Measurements from ENCODE around the gene TFPT.

TFPT gene

GRCh38 chr19:54115109-54116063 is at the start of gene TFPT, which contains the start of gene PRPF31:
TFPT (minus strand) TSS chr19:54115657; CDS start chr19:54115269, 388 bp downstream.
PRPF31 (plus strand) TSS chr19:54115754; CDS start chr19:54118279, 2,525 bp downstream.
- in situ Hi-C loops (cut with MboI; ENCODE audit: low sequenced_read_pairs), result no loop called here

GRCh38 chr19:54165222-54165621 is 49.8 kb upstream of the TFPT start:
- in situ Hi-C loops (cut with MboI; ENCODE audit: low sequenced_read_pairs), result no loop called here

GRCh38 chr19:54164369-54165068 is 49.1 kb upstream of the TFPT start:
- in situ Hi-C loops (cut with MboI; ENCODE audit: low sequenced_read_pairs), result no loop called here

- in situ Hi-C loops (cut with MboI; ENCODE audit: low sequenced_read_pairs), result no loop called here
Observed at GRCh38 chr19:54162884-54163283, 47.4 kb upstream of the TFPT start.

GRCh38 chr19:54162241-54162805 is 46.9 kb upstream of the TFPT start:
- in situ Hi-C loops (cut with MboI; ENCODE audit: low sequenced_read_pairs), result no loop called here

GRCh38 chr19:54160854-54161253 is 45.4 kb upstream of the TFPT start:
- in situ Hi-C loops (cut with MboI; ENCODE audit: low sequenced_read_pairs), result no loop called here

GRCh38 chr19:54160182-54160811 is 44.8 kb upstream of the TFPT start:
- in situ Hi-C loops (cut with MboI; ENCODE audit: low sequenced_read_pairs), result no loop called here

- in situ Hi-C loops (cut with MboI; ENCODE audit: low sequenced_read_pairs), result no loop called here
Observed at GRCh38 chr19:54159352-54160181, 44.1 kb upstream of the TFPT start, which contains the start of gene LENG1. LENG1 (minus strand) TSS chr19:54159721; CDS start chr19:54159695, 26 bp downstream.

- in situ Hi-C loops (cut with MboI; ENCODE audit: low sequenced_read_pairs), result no loop called here
Observed at GRCh38 chr19:54158812-54159351, 43.4 kb upstream of the TFPT start.

- in situ Hi-C loops (cut with MboI; ENCODE audit: low sequenced_read_pairs), result no loop called here
Observed at GRCh38 chr19:54156953-54157352, 41.5 kb upstream of the TFPT start.

- in situ Hi-C loops (cut with MboI; ENCODE audit: low sequenced_read_pairs), result no loop called here
Observed at GRCh38 chr19:54156490-54156889, 41.0 kb upstream of the TFPT start.

GRCh38 chr19:54155694-54156093 is 40.2 kb upstream of the TFPT start:
- in situ Hi-C loops (cut with MboI; ENCODE audit: low sequenced_read_pairs), result no loop called here

GRCh38 chr19:54154603-54155345 is 39.3 kb upstream of the TFPT start:
- in situ Hi-C loops (cut with MboI; ENCODE audit: low sequenced_read_pairs), result no loop called here

GRCh38 chr19:54153731-54154326 is 38.4 kb upstream of the TFPT start:
- in situ Hi-C loops (cut with MboI; ENCODE audit: low sequenced_read_pairs), result no loop called here

GRCh38 chr19:54152878-54153524 is 37.5 kb upstream of the TFPT start:
- in situ Hi-C loops (cut with MboI; ENCODE audit: low sequenced_read_pairs), result no loop called here

GRCh38 chr19:54152267-54152666 is 36.8 kb upstream of the TFPT start:
- in situ Hi-C loops (cut with MboI; ENCODE audit: low sequenced_read_pairs), result no loop called here

- in situ Hi-C loops (cut with MboI; ENCODE audit: low sequenced_read_pairs), result no loop called here
Observed at GRCh38 chr19:54151362-54152035, 36.0 kb upstream of the TFPT start.

Measured in HL-60/S4 treated with retinoic acid at 250 ng/mL for 4 days and 3 days (cell line).